Endothelial cell of umbilical vein (primary cell): ENCODE measurements around the gene GAST. TPM values are rescaled to one million over a fixed set of nuclear protein-coding genes. Genes with fewer than 3 reads are reported as not detected.
"Not testable (repeated sequence)": the region's sequence is repeated elsewhere in the genome, so short reads cannot be mapped to it uniquely, and the experiment has no call there.

ENCODE experiments used
- BruUV-seq: library from RNA; stranded (reverse); fragments of 400-500 nt; replicated peaks from 2 replicates; lab custom pipeline; 2021; lab: Mats Ljungman, UMichigan
- CTCF ChIA-PET: fragments of 300-600, 350-600 bp; sonication (Branson Sonifier 250); formaldehyde crosslinking; loops from one replicate; lab custom pipeline; 2021; ENCODE audit warnings: antibody characterized with exemption, inconsistent platforms; lab: Charles Lee
- POLR2A ChIA-PET: fragments of 300-600, 350-600 bp; sonication (Branson Sonifier 250); formaldehyde crosslinking; loops from one replicate; lab custom pipeline; 2021; ENCODE audit warnings: antibody characterized with exemption, inconsistent platforms; lab: Charles Lee
- DNase-seq: peaks from one replicate; pipeline ENCODE4 v3.0.0-alpha.2; 2011; ENCODE audit warnings: low read depth, low spot score
- FAIRE-seq: peaks from 2 replicates; lab custom pipeline; 2011; peaks lifted over from hg19 to GRCh38; lab: Jason Lieb, UNC
- H2AFZ ChIP-seq: 2 replicates; pipeline ENCODE4 v1.6.0; 2012; ENCODE audit warnings: low read depth, low read length, control low read depth, inconsistent platforms
- H3K27ac ChIP-seq: 2 replicates; pipeline ENCODE4 v1.5.1; 2011; ENCODE audit warnings: low read depth, mild to moderate bottlenecking, control low read depth, low read length, moderate library complexity; ENCODE audit not compliant: insufficient read depth
- H3K27me3 ChIP-seq, 2 experiments: 2 replicates each; pipeline versions ENCODE4 v1.6.0 to v1.6.1; 2011; ENCODE audit warnings: low read length in 2 of 2, mixed read lengths in 1 of 2; ENCODE audit not compliant: control insufficient read depth in 2 of 2, insufficient read depth in 2 of 2
- H3K36me3 ChIP-seq, 2 experiments: 2 replicates in 1 of 2; 3 replicates in 1 of 2; pipeline ENCODE4 v1.5.1; 2011; ENCODE audit warnings: low read length in 2 of 2, mild to moderate bottlenecking in 1 of 2, moderate library complexity in 1 of 2; ENCODE audit not compliant: control insufficient read depth in 2 of 2, insufficient read depth in 2 of 2; ENCODE audit errors: extremely low read depth in 1 of 2
- H3K4me1 ChIP-seq: 3 replicates; pipeline ENCODE4 v1.5.1; 2011; ENCODE audit warnings: mild to moderate bottlenecking, low read length; ENCODE audit not compliant: control insufficient read depth, insufficient read depth; ENCODE audit errors: extremely low read depth
- H3K4me2 ChIP-seq: 2 replicates; pipeline ENCODE4 v1.6.1; 2011; ENCODE audit warnings: low read length, control low read depth, mixed read lengths; ENCODE audit not compliant: insufficient read depth
- H3K4me3 ChIP-seq, 3 experiments: fragments of 200-600 bp in 1 of 3; sonication (generic), shearing (Covaris generic) in 1 of 3; replicated peaks in 1 of 3; 2 replicates each; pipeline ENCODE4 v1.5.1; 2011 to 2016; ENCODE audit warnings: control low read depth in 3 of 3, low read length in 3 of 3, mild to moderate bottlenecking in 2 of 3, inconsistent platforms in 1 of 3, low read depth in 1 of 3, moderate library complexity in 1 of 3; ENCODE audit not compliant: insufficient read depth in 1 of 3
- H3K79me2 ChIP-seq: 2 replicates; pipeline ENCODE4 v1.6.0; 2012; ENCODE audit warnings: low read length, inconsistent platforms; ENCODE audit not compliant: control insufficient read depth, insufficient read depth
- H3K9ac ChIP-seq: replicated peaks from 2 replicates; pipeline ENCODE3; 2011; ENCODE audit warnings: low read length, control low read depth; ENCODE audit not compliant: insufficient read depth; ENCODE audit errors: extremely low read depth
- H3K9me1 ChIP-seq: replicated peaks from 3 replicates; pipeline ENCODE4 v1.6.0; 2011; ENCODE audit warnings: mild to moderate bottlenecking, low read length; ENCODE audit not compliant: control insufficient read depth, insufficient read depth; ENCODE audit errors: extremely low read depth
- H3K9me3 ChIP-seq: replicated peaks from 2 replicates; pipeline ENCODE4 v1.5.1; 2012; ENCODE audit warnings: low read length, inconsistent platforms; ENCODE audit not compliant: control insufficient read depth, insufficient read depth
- H4K20me1 ChIP-seq: replicated peaks from 2 replicates; pipeline ENCODE3; 2011; ENCODE audit warnings: mild to moderate bottlenecking, low read length; ENCODE audit not compliant: control insufficient read depth, insufficient read depth; ENCODE audit errors: extremely low read depth
- EZH2 ChIP-seq: IDR thresholded peaks from 2 replicates; pipeline ENCODE4 v1.6.1; 2012; ENCODE audit warnings: borderline replicate concordance, low read depth, mild to moderate bottlenecking, moderate library complexity, low read length, inconsistent platforms; ENCODE audit not compliant: severe bottlenecking
- FOS ChIP-seq: IDR thresholded peaks from 2 replicates; pipeline ENCODE4 v1.6.1; 2011; ENCODE audit warnings: mild to moderate bottlenecking, low read length, moderate library complexity, borderline replicate concordance; ENCODE audit not compliant: insufficient read depth
- POLR2AphosphoS5 ChIP-seq: IDR thresholded peaks from 2 replicates; pipeline ENCODE4 v1.6.1; 2012; ENCODE audit warnings: low read depth, mild to moderate bottlenecking, control low read depth, low read length, moderate library complexity; ENCODE audit not compliant: insufficient read depth
- dilution Hi-C: fragments of 300-500 bp; cut with MboI; formaldehyde crosslinking; loops from one replicate; pipeline ENCODE4 v1.15.0; 2019; ENCODE audit warnings: low sequenced_read_pairs; ENCODE audit not compliant: extremely low pct_ligation_motif_present
- intact Hi-C: fragments of 100-400 bp; cut with micrococcal nuclease; formaldehyde crosslinking; loops from one replicate; pipeline ENCODE4 v1.10.0; 2022
- polyA plus RNA-seq, 4 experiments: library from polyadenylated mRNA; depleted of rRNA in 3 of 4; stranded (reverse) in 3 of 4; unstranded in 1 of 4; fragments of >200 nt; gene quantifications; 2 replicates each; pipeline versions ENCODE4 v1.2.1 to v1.2.3, GENCODE V29; 2011 to 2012; ENCODE audit warnings: missing spikeins in 1 of 4
- total RNA-seq: library from RNA; stranded (reverse); gene quantifications from 2 replicates; pipeline ENCODE4 v1.2.3, GENCODE V29; 2021

Gene GAST
- total and polyA plus RNA-seq, 2 donors (not counting 3 experiments of a cell fraction or from before 2014, with no cell fraction given): not detected

DNA sequence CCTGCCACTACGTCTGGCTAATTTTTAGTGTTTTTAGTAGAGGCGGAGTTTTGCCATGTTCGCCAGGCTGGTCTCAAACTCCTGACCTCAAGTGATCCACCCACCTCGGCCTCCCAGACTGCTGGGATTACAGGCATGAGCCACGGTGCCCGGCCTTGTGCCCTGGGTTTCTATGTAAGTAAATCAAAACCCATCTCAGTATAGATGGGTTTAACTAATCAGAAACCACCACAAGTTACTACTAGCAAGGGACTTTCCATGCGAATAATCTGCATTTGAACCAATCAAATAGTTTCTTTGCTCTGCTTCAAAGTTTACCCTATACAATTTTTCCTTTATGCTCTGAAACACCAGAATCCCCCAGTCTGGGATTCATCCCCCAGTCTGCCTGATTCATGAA, 40.0 kb upstream of the GAST start:
- Histone ChIP-seq H3K4me1 (peaks cover 9% of the 10 kb centered on the region), H3K27me3 (peaks cover 0 to 4% of the 10 kb centered on the region in 2 experiments), H3K9ac (no peak overlapping the region), H3K36me3 (no peaks in the 10 kb centered on the region), H3K4me2 (no peak overlapping the region), H3K4me3 (no peak overlapping the region), H3K79me2 (no peaks in the 10 kb centered on the region), H3K27ac (no peak overlapping the region), H2AFZ (no peak overlapping the region), H3K9me3 (no peaks in the 10 kb centered on the region), H3K9me1 (no peaks in the 10 kb centered on the region), H4K20me1 (no peaks in the 10 kb centered on the region)
- ChIA-PET POLR2A (no interaction called here), CTCF (interaction anchor here (1.0 kb wide), 1 partner anchor 9 kb away, joined by 3 read pairs; no protein-coding TSS in a partner anchor)
- dilution Hi-C loops (no loop called here), intact Hi-C loops (no loop called here)
- BruUV-seq: no TSS peak
- DNase-seq (no peak), FAIRE-seq (no peak)
- TF ChIP-seq FOS: no peak
- TF ChIP-seq POLR2AphosphoS5: no peak
- TF ChIP-seq EZH2: no peak

GRCh38 chr17:41675157-41676057, 36.7 kb upstream of the GAST start:
- H4K20me1 ChIP-seq, H3K9ac ChIP-seq, DNase-seq, H3K27me3 ChIP-seq, H3K36me3 ChIP-seq, dilution Hi-C loops, H3K9me1 ChIP-seq, H2AFZ ChIP-seq, H3K27ac ChIP-seq, H3K9me3 ChIP-seq, FAIRE-seq, intact Hi-C loops, H3K4me2 ChIP-seq, H3K79me2 ChIP-seq, H3K4me3 ChIP-seq, BruUV-seq: not testable (repeated sequence)
- H3K4me1 ChIP-seq: peaks cover 14% of the 10 kb centered on the region
- ChIA-PET POLR2A (interaction anchor here (1.0 to 1.2 kb wide), 2 partner anchors 13 kb away, joined by 3 to 5 read pairs; no protein-coding TSS in a partner anchor), CTCF (interaction anchor here (1.1 to 2.2 kb wide), 2 partner anchors 9 to 13 kb away, joined by 3 to 7 read pairs; no protein-coding TSS in a partner anchor)
